Osteocyte (in vitro differentiated cells): ENCODE data around the gene WDR33. TPM values are rescaled to one million over a fixed set of nuclear protein-coding genes. Genes with fewer than 3 reads are reported as not detected.
A peak's percentile ranks its signal among the peaks of the same experiment; 100 is the strongest.

Experiments
- DNase-seq: peaks from one replicate; pipeline ENCODE4 v3.0.0; 2021; ENCODE audit warnings: mixed read lengths; ENCODE audit not compliant: unreplicated experiment; ENCODE audit errors: extremely low spot score
- H3K27ac Mint-ChIP-seq: one replicate; pipeline ENCODE4 v1.8.0; 2021; ENCODE audit warnings: mild to moderate bottlenecking, mixed read lengths; ENCODE audit not compliant: unreplicated experiment
- H3K27me3 Mint-ChIP-seq: one replicate; pipeline ENCODE4 v1.8.0; 2021; ENCODE audit warnings: mixed read lengths; ENCODE audit not compliant: unreplicated experiment
- H3K36me3 Mint-ChIP-seq: one replicate; pipeline ENCODE4 v1.8.0; 2021; ENCODE audit warnings: mixed read lengths; ENCODE audit not compliant: unreplicated experiment
- H3K4me1 Mint-ChIP-seq: one replicate; pipeline ENCODE4 v1.8.0; 2021; ENCODE audit warnings: mixed read lengths; ENCODE audit not compliant: unreplicated experiment
- H3K4me3 Mint-ChIP-seq: one replicate; pipeline ENCODE4 v1.8.0; 2021; ENCODE audit warnings: mild to moderate bottlenecking, moderate library complexity, mixed read lengths; ENCODE audit not compliant: unreplicated experiment
- H3K9me3 Mint-ChIP-seq: one replicate; pipeline ENCODE4 v1.8.0; 2021; ENCODE audit warnings: mixed read lengths; ENCODE audit not compliant: unreplicated experiment
- total RNA-seq: library from RNA; stranded (reverse); gene quantifications from 2 replicates; pipeline ENCODE4 v1.2.1, GENCODE V29; 2021
- TF ChIP-seq, protein P1 (sequence below): fragments of 200-600 bp; sonication (generic); IDR thresholded peaks from 2 replicates; pipeline ENCODE4 v1.5.0; 2021; ENCODE audit warnings: antibody characterized with exemption, mild to moderate bottlenecking, moderate library complexity

The WDR33 gene
- total RNA-seq, 1 donor from 2014 or later = 43.3 TPM

DNA sequence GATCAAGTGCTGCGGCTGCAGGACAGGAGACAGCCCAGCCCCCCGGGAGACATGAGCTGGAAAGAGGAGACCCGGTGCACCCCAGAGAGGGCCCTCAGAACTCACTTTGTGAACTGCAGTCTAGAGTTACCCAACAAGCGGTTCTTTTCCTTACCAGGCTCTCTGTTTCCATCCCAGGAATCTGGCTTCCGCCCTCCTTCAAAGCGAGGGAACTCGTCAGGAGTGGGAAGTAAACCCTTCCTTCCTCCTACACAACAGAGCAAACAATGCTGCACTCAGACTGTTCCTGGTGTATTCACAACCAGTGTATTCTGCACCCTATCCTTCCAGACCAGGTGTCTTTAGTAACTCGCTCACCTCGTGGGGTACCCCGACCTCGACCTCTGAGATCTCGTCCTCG, 101.6 kb downstream of the WDR33 start:
- TF ChIP-seq, protein P1, sequence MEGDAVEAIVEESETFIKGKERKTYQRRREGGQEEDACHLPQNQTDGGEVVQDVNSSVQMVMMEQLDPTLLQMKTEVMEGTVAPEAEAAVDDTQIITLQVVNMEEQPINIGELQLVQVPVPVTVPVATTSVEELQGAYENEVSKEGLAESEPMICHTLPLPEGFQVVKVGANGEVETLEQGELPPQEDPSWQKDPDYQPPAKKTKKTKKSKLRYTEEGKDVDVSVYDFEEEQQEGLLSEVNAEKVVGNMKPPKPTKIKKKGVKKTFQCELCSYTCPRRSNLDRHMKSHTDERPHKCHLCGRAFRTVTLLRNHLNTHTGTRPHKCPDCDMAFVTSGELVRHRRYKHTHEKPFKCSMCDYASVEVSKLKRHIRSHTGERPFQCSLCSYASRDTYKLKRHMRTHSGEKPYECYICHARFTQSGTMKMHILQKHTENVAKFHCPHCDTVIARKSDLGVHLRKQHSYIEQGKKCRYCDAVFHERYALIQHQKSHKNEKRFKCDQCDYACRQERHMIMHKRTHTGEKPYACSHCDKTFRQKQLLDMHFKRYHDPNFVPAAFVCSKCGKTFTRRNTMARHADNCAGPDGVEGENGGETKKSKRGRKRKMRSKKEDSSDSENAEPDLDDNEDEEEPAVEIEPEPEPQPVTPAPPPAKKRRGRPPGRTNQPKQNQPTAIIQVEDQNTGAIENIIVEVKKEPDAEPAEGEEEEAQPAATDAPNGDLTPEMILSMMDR = no peak
- no peaks in the 10 kb centered on the region for H3K27me3 Mint-ChIP-seq
- no peak for DNase-seq
- no peak overlapping the region for H3K4me3 Mint-ChIP-seq
- no peaks in the 10 kb centered on the region for H3K9me3 Mint-ChIP-seq
- H3K36me3 Mint-ChIP-seq = peaks cover 38% of the 10 kb centered on the region
- H3K4me1 Mint-ChIP-seq = peaks cover 25% of the 10 kb centered on the region
- H3K27ac Mint-ChIP-seq = no peak overlapping the region

DNA sequence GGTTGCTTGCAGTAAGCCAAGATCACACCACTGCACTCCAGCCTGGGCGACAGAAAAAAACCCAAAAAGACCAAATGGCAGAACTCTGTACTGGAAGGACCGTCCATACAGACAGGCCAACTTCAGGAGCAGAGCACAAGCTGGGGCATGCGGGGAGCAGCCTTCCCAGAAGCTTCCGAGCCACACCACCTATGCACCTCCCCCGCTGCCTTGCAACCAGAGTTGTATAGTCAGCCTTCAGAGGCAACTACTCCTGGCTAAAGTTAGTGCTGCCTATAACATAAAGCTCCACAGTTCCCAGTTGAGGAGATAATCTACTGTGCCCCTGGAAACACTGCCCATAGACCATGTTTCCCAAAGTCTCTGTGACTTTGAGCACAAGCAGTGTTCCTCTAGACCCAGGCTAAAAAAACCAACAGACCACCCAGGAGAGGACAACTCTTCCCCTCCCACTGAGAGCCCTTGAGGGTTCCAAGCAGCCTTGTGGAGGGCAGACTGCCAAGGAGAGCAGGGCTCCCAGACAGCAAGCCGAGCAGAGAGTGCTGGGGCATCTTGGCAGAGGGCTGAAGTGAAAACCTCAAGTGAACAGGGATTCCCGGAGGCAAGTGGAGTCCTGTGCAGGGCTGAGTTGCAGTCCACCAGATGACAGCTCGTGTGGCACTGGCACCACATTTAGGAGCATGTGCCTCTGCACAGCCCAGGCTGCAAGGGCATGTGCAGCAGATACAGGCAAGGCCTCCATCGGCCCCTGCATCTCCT, 102.9 kb downstream of the WDR33 start:
- H3K36me3 Mint-ChIP-seq = peaks cover 40% of the 10 kb centered on the region
- no peaks in the 10 kb centered on the region for H3K9me3 Mint-ChIP-seq
- peak; percentile 66 for DNase-seq
- TF ChIP-seq, protein P1 = no peak
- no peak overlapping the region for H3K4me3 Mint-ChIP-seq
- no peak overlapping the region for H3K27ac Mint-ChIP-seq
- no peaks in the 10 kb centered on the region for H3K27me3 Mint-ChIP-seq
- peaks cover 31% of the 10 kb centered on the region for H3K4me1 Mint-ChIP-seq

DNA sequence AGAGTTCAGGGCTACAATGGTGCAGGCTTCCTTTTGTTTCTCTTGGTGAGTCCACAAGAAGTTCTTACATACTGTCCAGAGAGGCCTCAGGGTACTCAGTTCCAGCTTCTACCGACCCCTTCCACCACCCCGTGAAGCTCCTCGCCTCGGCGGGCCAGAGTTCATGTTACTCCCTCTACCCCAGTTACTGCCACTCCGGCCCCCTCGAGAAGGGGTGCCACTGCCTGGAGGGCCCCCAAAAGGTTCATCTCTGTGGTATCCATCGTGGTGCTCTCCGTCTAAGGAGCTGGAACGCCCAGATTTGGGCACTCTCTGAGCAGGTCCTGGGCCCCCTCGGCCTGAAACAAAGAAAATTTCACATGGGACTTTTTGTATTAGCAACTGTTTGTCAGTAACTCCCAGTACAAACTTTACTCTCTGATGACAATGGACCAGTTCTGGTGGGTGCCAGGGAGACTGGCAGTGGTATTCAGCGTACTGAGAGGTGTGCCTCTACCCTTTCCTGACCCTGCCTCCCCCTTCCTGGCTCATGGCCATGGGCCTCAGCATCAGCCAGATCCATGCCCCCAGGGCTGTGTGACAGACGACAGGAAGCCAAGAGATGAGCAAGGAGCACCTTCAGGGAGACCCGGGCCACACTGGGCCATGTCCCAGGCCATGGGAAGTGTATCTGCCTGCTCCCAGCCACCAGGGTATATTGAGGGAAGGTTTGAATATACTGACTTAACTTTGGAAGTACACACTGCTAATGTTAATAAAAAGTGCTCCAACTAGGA, 104.6 kb downstream of the WDR33 start:
- H3K9me3 Mint-ChIP-seq = no peaks in the 10 kb centered on the region
- TF ChIP-seq, protein P1 = no peak
- no peak overlapping the region for H3K4me3 Mint-ChIP-seq
- peaks cover 44% of the 10 kb centered on the region for H3K36me3 Mint-ChIP-seq
- peaks cover 40% of the 10 kb centered on the region for H3K4me1 Mint-ChIP-seq
- no peak for DNase-seq
- peak overlapping the region; percentile 13 for H3K27ac Mint-ChIP-seq
- H3K27me3 Mint-ChIP-seq = no peaks in the 10 kb centered on the region

DNA sequence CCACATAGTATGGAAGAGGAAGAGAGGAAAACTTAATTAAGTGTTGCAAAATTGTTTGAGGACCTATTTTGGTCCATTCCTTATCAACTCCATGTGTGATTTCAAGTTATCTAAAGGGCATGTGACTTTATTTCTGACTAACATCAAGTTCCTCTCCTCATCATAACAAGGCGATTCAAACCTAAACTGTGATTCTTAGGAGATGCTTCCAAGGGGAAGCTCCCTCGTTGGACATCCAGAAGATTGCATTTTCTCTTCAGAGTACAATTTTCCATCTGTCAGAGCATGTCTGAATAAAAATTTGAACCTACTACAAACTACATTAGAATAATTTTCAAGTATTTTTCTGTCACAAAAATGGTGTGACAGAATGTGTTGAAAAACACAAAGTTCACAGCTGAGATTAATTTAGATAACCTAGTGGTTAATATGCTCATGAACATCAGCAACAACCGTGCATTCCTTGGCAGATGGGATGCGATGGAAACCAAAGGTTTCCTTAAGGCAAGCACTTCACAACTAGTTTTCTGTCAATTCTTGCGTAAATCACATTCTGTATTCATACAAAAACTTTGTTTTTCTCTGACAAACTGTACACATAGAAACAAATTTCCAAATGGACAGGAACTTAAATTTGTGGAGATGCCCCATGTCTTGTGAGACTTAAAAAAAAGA, 105.4 kb downstream of the WDR33 start:
- no peak overlapping the region for H3K4me3 Mint-ChIP-seq
- H3K4me1 Mint-ChIP-seq = peaks cover 47% of the 10 kb centered on the region
- H3K36me3 Mint-ChIP-seq = peaks cover 40% of the 10 kb centered on the region
- H3K27me3 Mint-ChIP-seq = no peaks in the 10 kb centered on the region
- TF ChIP-seq, protein P1 = no peak
- no peaks in the 10 kb centered on the region for H3K9me3 Mint-ChIP-seq
- H3K27ac Mint-ChIP-seq = peak overlapping the region; percentile 13
- DNase-seq = no peak
